ENCODE data around the gene APEH. TPM values are rescaled to one million over a fixed set of nuclear protein-coding genes. Genes with fewer than 3 reads are reported as not detected.

Gene APEH
- total and polyA plus RNA-seq, 2 of the 13 experiments (the other 11 are each of a cell fraction or from before 2014, with no cell fraction given): 116 to 130 TPM

DNA sequence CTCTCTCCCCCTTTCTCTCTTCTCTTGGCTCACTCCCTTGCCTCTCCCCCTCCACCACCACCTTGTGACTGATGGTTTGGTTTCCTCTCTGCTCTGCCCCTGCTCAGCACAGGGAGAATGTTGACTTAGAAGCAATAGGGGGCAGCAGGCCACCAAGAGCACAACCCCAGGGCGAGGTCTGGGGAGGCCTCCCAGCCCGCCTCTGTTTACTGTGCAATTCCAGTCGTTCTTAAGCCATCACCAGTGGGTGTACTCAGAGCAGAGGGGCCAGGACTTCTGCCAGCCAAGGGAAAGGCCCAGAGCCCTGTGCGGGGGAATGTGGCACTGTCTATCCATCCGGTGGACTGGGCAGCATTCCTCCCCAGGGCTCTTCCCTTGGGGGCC, 5.7 kb upstream of the APEH start (continued):
- TF ChIP-seq, protein P1, sequence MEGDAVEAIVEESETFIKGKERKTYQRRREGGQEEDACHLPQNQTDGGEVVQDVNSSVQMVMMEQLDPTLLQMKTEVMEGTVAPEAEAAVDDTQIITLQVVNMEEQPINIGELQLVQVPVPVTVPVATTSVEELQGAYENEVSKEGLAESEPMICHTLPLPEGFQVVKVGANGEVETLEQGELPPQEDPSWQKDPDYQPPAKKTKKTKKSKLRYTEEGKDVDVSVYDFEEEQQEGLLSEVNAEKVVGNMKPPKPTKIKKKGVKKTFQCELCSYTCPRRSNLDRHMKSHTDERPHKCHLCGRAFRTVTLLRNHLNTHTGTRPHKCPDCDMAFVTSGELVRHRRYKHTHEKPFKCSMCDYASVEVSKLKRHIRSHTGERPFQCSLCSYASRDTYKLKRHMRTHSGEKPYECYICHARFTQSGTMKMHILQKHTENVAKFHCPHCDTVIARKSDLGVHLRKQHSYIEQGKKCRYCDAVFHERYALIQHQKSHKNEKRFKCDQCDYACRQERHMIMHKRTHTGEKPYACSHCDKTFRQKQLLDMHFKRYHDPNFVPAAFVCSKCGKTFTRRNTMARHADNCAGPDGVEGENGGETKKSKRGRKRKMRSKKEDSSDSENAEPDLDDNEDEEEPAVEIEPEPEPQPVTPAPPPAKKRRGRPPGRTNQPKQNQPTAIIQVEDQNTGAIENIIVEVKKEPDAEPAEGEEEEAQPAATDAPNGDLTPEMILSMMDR (CRISPR knock-in tag; IDR thresholded peaks at IDR 0.05): peak; percentile 82
- no peak for TF ChIP-seq ZMYM2 (CRISPR knock-in tag; IDR thresholded peaks at IDR 0.05)
- TF ChIP-seq PAF1 (CRISPR knock-in tag; IDR thresholded peaks at IDR 0.05): no peak
- TF ChIP-seq ZNF550 (CRISPR knock-in tag; IDR thresholded peaks at IDR 0.05; ENCODE audit: borderline replicate concordance): no peak
- no peak for TF ChIP-seq ZNF720 (CRISPR knock-in tag; IDR thresholded peaks at IDR 0.05)
- TF ChIP-seq CEBPB (IDR thresholded peaks at IDR 0.05; ENCODE audit: borderline replicate concordance, low read depth, low read length): peak; percentile 51; the same call in 1 of the 2 replicates
- TF ChIP-seq, protein P2, sequence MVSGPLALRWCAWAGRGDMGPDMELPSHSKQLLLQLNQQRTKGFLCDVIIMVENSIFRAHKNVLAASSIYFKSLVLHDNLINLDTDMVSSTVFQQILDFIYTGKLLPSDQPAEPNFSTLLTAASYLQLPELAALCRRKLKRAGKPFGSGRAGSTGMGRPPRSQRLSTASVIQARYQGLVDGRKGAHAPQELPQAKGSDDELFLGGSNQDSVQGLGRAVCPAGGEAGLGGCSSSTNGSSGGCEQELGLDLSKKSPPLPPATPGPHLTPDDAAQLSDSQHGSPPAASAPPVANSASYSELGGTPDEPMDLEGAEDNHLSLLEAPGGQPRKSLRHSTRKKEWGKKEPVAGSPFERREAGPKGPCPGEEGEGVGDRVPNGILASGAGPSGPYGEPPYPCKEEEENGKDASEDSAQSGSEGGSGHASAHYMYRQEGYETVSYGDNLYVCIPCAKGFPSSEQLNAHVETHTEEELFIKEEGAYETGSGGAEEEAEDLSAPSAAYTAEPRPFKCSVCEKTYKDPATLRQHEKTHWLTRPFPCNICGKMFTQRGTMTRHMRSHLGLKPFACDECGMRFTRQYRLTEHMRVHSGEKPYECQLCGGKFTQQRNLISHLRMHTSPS (CRISPR knock-in tag; IDR thresholded peaks at IDR 0.05; ENCODE audit: low read depth): peak; percentile 84
- peak; percentile 74 for TF ChIP-seq KDM6A (CRISPR knock-in tag; IDR thresholded peaks at IDR 0.05; ENCODE audit: low read depth)
- 0 out of 2 replicates have a peak, but pooled peaks have one; percentile 4 for TF ChIP-seq ZNF232 (CRISPR knock-in tag; IDR thresholded peaks at IDR 0.05; ENCODE audit: borderline replicate concordance)
- peak; percentile 42; the same call in 1 of the 2 replicates for TF ChIP-seq RAD21 (CRISPR knock-in tag; IDR thresholded peaks at IDR 0.05)
- TF ChIP-seq ZNF737 (CRISPR knock-in tag; IDR thresholded peaks at IDR 0.05; ENCODE audit: borderline replicate concordance): no peak
- peak; percentile 89 for TF ChIP-seq RXRB (CRISPR knock-in tag; IDR thresholded peaks at IDR 0.05; ENCODE audit: borderline replicate concordance)
- TF ChIP-seq, protein P3, sequence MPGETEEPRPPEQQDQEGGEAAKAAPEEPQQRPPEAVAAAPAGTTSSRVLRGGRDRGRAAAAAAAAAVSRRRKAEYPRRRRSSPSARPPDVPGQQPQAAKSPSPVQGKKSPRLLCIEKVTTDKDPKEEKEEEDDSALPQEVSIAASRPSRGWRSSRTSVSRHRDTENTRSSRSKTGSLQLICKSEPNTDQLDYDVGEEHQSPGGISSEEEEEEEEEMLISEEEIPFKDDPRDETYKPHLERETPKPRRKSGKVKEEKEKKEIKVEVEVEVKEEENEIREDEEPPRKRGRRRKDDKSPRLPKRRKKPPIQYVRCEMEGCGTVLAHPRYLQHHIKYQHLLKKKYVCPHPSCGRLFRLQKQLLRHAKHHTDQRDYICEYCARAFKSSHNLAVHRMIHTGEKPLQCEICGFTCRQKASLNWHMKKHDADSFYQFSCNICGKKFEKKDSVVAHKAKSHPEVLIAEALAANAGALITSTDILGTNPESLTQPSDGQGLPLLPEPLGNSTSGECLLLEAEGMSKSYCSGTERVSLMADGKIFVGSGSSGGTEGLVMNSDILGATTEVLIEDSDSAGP (CRISPR knock-in tag; IDR thresholded peaks at IDR 0.05; ENCODE audit: borderline replicate concordance): peak; percentile 69
- TF ChIP-seq PHF20 (CRISPR knock-in tag; IDR thresholded peaks at IDR 0.05): no peak
- no peak for TF ChIP-seq ZNF724P (CRISPR knock-in tag; IDR thresholded peaks at IDR 0.05; ENCODE audit: borderline replicate concordance)
- TF ChIP-seq, protein P4, sequence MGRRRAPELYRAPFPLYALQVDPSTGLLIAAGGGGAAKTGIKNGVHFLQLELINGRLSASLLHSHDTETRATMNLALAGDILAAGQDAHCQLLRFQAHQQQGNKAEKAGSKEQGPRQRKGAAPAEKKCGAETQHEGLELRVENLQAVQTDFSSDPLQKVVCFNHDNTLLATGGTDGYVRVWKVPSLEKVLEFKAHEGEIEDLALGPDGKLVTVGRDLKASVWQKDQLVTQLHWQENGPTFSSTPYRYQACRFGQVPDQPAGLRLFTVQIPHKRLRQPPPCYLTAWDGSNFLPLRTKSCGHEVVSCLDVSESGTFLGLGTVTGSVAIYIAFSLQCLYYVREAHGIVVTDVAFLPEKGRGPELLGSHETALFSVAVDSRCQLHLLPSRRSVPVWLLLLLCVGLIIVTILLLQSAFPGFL (CRISPR knock-in tag; IDR thresholded peaks at IDR 0.05): no peak
- TF ChIP-seq ZNF253 (CRISPR knock-in tag; IDR thresholded peaks at IDR 0.05; ENCODE audit: borderline replicate concordance): no peak
- no peak for TF ChIP-seq NAIF1 (CRISPR knock-in tag; IDR thresholded peaks at IDR 0.05; ENCODE audit: borderline replicate concordance)
- TF ChIP-seq MXI1 (IDR thresholded peaks at IDR 0.05; ENCODE audit: borderline replicate concordance, low read depth, low read length): peak; percentile 45; the same call in 1 of the 3 replicates
